Thoracic aorta (tissue), 2 donors: ENCODE measurements around the gene RFTN1. TPM values are rescaled to one million over a fixed set of nuclear protein-coding genes. Genes with fewer than 3 reads are reported as not detected.

ENCODE experiments used
- ATAC-seq: fragments of 150-250 bp; one replicate; pipeline ENCODE4 v1.8.0; 2017; ENCODE audit warnings: low read depth; ENCODE audit not compliant: insufficient number of reproducible peaks, low FRiP score
- DNase-seq: peaks from one replicate; pipeline ENCODE4 v3.0.0-alpha.2; 2020; ENCODE audit warnings: low spot score
- H3K27ac ChIP-seq, 2 donors: fragments of 200-600 bp; sonication (generic); 1 replicate in 1 of 2; 2 replicates in 1 of 2; pipeline ENCODE4 v1.5.1; 2016; ENCODE audit warnings: mild to moderate bottlenecking in 2 of 2, moderate library complexity in 2 of 2
- H3K27me3 ChIP-seq: fragments of 200-600 bp; sonication (generic); replicated peaks from 2 replicates; pipeline ENCODE4 v1.6.0; 2016; ENCODE audit warnings: mild to moderate bottlenecking; ENCODE audit not compliant: insufficient read depth
- H3K36me3 ChIP-seq: fragments of 200-600 bp; sonication (generic); one replicate; pipeline ENCODE4 v1.5.1; 2016
- H3K4me1 ChIP-seq, 2 donors: fragments of 200-600 bp; sonication (generic); 1 replicate in 1 of 2; 2 replicates in 1 of 2; pipeline versions ENCODE4 v1.5.1 to v1.6.0; 2016; ENCODE audit warnings: low read depth in 2 of 2, mild to moderate bottlenecking in 1 of 2; ENCODE audit not compliant: control insufficient read depth in 1 of 2
- H3K4me3 ChIP-seq: fragments of 200-600 bp; sonication (generic); 2 replicates; pipeline ENCODE4 v1.5.1; 2016; ENCODE audit warnings: mild to moderate bottlenecking
- H3K9me3 ChIP-seq: fragments of 200-600 bp; sonication (generic); 2 replicates; pipeline ENCODE4 v1.5.1; 2016
- CTCF ChIP-seq: fragments of 200-600 bp; sonication (generic); IDR thresholded peaks from one replicate; pipeline ENCODE4 v1.5.1; 2019; ENCODE audit warnings: antibody characterized with exemption
- total RNA-seq, 2 donors: library from RNA; depleted of rRNA; stranded (reverse); fragments of >200 nt; gene quantifications; one replicate each; pipeline versions ENCODE4 v1.1.0 to v1.2.3, GENCODE V29; 2016

The RFTN1 gene
- total RNA-seq, 2 donors from 2014 or later = 69.7 to 108 TPM

DNA sequence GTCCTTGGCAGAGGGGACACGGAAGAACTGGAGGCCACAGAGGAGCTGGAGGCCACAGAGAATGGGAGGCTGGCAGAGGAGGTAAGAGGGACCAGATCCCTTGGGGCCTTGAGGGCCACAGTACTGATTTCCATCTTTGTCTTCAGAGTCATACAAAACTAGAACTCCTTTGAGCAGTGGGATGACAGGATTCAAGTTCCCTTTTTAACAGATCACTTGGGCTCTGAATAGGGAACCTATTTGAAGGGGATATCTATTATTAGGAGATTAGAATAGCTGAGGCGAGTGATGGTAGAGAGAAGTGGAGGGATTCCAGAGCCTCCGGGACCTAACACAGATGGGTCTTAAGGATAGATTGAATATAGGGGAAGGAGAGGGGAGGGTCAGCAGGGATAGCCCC, 192.8 kb downstream of the RFTN1 start:
- no peak for TF ChIP-seq CTCF
- Histone ChIP-seq H3K27me3 (no peaks in the 10 kb centered on the region), H3K27ac (no peak overlapping the region), H3K36me3 (peaks cover 37% of the 10 kb centered on the region), H3K4me1 (no peaks in the 10 kb centered on the region), H3K9me3 (no peaks in the 10 kb centered on the region), H3K4me3 (no peak overlapping the region)
- DNase-seq (no peak), ATAC-seq (no peak)

- Histone ChIP-seq H3K9me3 (no peaks in the 10 kb centered on the region), H3K36me3 (peaks cover 33% of the 10 kb centered on the region), H3K4me3 (no peak overlapping the region), H3K27ac (no peak overlapping the region), H3K27me3 (no peaks in the 10 kb centered on the region), H3K4me1 (no peaks in the 10 kb centered on the region)
- no peak for DNase-seq
- no peak for TF ChIP-seq CTCF
- no peak for ATAC-seq
Measured at GRCh38 chr3:16319723-16320122, 193.8 kb downstream of the RFTN1 start.

DNA sequence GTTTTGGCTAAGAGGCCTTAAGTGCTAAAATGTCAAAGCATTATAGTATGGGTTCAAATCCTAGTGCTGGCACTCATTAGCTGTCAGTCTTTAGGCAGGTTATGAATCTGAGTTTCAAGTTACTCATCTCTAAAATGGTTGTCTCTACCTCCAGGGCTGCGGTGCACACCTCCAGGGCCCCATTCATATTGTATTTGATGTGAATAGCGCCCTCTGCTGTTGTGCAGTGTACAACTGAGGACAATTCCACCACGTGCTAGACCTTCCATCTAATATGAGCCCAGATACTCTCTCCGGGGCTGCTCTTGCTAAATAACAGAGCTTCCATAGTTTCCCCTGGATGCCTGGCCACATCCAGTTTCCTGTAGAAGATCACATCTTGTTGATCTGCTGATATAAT, 194.2 kb downstream of the RFTN1 start:
- H3K9me3 ChIP-seq = no peaks in the 10 kb centered on the region
- H3K36me3 ChIP-seq = peaks cover 33% of the 10 kb centered on the region
- no peak overlapping the region for H3K27ac ChIP-seq
- ATAC-seq (no peak), DNase-seq (no peak)
- no peaks in the 10 kb centered on the region for H3K27me3 ChIP-seq
- H3K4me1 ChIP-seq = no peaks in the 10 kb centered on the region
- TF ChIP-seq CTCF = no peak
- H3K4me3 ChIP-seq = no peak overlapping the region

DNA sequence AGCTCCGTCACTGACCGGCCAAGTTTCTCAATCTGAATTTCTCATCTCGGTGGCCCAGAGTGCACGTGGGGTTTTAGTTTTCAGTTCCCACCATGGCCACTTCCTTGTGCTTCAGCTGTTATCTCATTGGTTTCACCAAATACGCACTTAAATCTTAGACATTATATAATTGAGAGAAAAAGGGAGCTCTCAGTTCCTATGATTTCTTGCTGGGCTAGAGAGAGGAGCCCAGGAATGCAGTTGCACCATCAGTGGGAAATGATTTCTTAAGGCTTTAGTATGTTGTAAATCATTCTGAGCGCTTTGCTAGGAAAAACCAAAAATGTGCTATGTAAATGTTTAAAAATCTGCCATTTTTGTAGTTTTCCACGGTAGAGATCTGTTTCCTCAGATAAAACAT, 195.3 kb downstream of the RFTN1 start:
- Histone ChIP-seq H3K27me3 (no peaks in the 10 kb centered on the region), H3K27ac (no peak overlapping the region), H3K9me3 (no peaks in the 10 kb centered on the region), H3K36me3 (peaks cover 27% of the 10 kb centered on the region), H3K4me3 (no peak overlapping the region), H3K4me1 (no peaks in the 10 kb centered on the region)
- TF ChIP-seq CTCF = no peak
- no peak for ATAC-seq
- DNase-seq = no peak

DNA sequence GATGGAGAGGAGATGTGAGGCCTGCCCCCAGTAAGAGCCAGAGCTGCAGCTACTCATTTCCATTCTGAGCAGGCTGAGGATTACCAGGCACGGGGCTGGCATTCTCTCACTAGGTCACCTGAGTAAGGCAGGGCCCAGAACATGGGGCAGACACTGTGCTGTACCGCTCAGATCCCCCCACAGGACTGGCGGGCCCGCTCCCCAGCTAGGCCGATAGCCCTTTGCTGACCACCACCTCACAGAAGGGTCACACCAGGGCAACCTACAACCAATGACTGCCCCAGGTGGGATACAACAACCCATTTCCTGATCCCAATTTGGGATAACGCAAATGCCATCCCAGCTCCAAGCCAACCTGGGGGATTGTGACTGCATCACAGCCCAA, 195.9 kb downstream of the RFTN1 start:
- DNase-seq (no peak), ATAC-seq (no peak)
- no peaks in the 10 kb centered on the region for H3K9me3 ChIP-seq
- peaks cover 27% of the 10 kb centered on the region for H3K36me3 ChIP-seq
- no peak overlapping the region for H3K27ac ChIP-seq
- no peaks in the 10 kb centered on the region for H3K4me1 ChIP-seq
- TF ChIP-seq CTCF = no peak
- H3K4me3 ChIP-seq = no peak overlapping the region
- H3K27me3 ChIP-seq = no peaks in the 10 kb centered on the region
